Tibial nerve (tissue), 4 donors: ENCODE measurements around the gene ACSM3. TPM values are rescaled to one million over a fixed set of nuclear protein-coding genes. Genes with fewer than 3 reads are reported as not detected.

ENCODE experiments used
- DNase-seq, 2 donors: peaks; one replicate each; pipeline ENCODE4 v3.0.0-alpha.2; 2019; ENCODE audit warnings: low spot score in 2 of 2
- H3K27ac ChIP-seq, 4 donors: fragments of 200-600 bp; sonication (generic) in 3 of 4; one replicate each; pipeline ENCODE4 v1.5.1; 2017 to 2019; ENCODE audit warnings: mild to moderate bottlenecking in 1 of 4
- H3K27me3 ChIP-seq, 2 donors: fragments of 200-600 bp; sonication (generic) in 1 of 2; one replicate each; pipeline versions ENCODE4 v1.5.1 to v1.6.0; 2017 to 2019
- H3K36me3 ChIP-seq, 3 donors: fragments of 200-600 bp; sonication (generic); one replicate each; pipeline ENCODE4 v1.5.1; 2018 to 2019
- H3K4me1 ChIP-seq, 4 donors: fragments of 200-600 bp; sonication (generic) in 3 of 4; one replicate each; pipeline ENCODE4 v1.5.1; 2017 to 2019
- H3K4me3 ChIP-seq, 4 donors: fragments of 200-600 bp; sonication (generic) in 3 of 4; one replicate each; pipeline ENCODE4 v1.5.1; 2017 to 2019; ENCODE audit warnings: mild to moderate bottlenecking in 1 of 4, moderate library complexity in 1 of 4
- H3K9me3 ChIP-seq, 4 donors: fragments of 200-600 bp; sonication (generic) in 3 of 4; one replicate each; pipeline ENCODE4 v1.5.1; 2017 to 2019
- EP300 ChIP-seq, 2 donors: sonication (generic); formaldehyde crosslinking; IDR thresholded peaks; one replicate each; pipeline ENCODE4 v1.6.1; 2017; ENCODE audit warnings: antibody characterized with exemption in 2 of 2, mild to moderate bottlenecking in 1 of 2
- POLR2A ChIP-seq, 2 donors: fragments of 450-650 bp; IDR thresholded peaks; one replicate each; pipeline ENCODE4 v1.6.1; 2017; ENCODE audit warnings: antibody characterized with exemption in 2 of 2, mild to moderate bottlenecking in 2 of 2, moderate library complexity in 2 of 2
- WGBS, 2 donors: methylation state at CpG; one replicate each; pipeline ENCODE4 v1.1.5; 2018; 5-methylcytosine and 5-hydroxymethylcytosine counted together
- total RNA-seq, 4 donors: library from RNA; depleted of rRNA; stranded (reverse); fragments of >200 nt; gene quantifications; one replicate each; pipeline ENCODE4 v1.1.0, GENCODE V29; 2016
- TF ChIP-seq, protein P1 (sequence below), 5 experiments: fragments of 200-600 bp in 3 of 5; fragments of 450-650 bp in 2 of 5; sonication (generic) in 3 of 5; IDR thresholded peaks; one replicate each; pipeline ENCODE4 v1.5.1; 2016 to 2019; ENCODE audit warnings: antibody characterized with exemption in 5 of 5, mild to moderate bottlenecking in 3 of 5, moderate library complexity in 2 of 5

ACSM3 gene
- total RNA-seq, 4 donors from 2014 or later = 1.2 to 2.5 (median 1.6) TPM

DNA sequence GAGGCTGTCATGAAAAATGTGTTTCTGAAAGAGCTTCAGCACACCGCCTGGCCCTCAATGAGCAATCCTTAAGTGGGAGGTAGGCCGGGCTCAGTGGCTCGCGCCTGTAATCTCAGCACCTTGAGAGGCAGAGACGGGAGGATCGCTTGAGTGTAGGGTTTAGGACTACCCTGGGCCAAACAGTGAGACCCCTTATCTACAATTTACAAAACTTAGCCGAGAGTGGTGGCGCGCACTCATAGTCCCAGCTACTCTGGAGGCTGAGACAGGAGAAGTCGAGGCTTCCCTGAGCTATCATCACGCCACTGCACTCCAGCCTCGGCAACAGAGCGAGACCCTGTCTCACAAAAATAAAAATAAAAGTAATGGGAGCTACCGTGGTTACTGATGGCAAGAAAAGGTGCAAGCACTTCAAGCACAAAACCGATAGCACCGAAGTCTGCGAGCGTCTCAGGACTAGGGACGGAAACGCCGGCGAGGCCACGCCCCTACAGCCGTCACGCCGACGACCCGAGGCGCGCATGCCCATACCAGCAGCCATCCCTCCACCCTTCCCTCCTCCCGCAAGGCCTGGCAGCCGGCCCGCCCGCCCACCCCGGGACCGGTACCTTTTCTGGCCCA is 22.8 kb upstream of the ACSM3 start:
- WGBS, 2 donors = 0 to 2% methylated on average over 15 to 31 of the region's 36 CpGs
- TF ChIP-seq, protein P1, sequence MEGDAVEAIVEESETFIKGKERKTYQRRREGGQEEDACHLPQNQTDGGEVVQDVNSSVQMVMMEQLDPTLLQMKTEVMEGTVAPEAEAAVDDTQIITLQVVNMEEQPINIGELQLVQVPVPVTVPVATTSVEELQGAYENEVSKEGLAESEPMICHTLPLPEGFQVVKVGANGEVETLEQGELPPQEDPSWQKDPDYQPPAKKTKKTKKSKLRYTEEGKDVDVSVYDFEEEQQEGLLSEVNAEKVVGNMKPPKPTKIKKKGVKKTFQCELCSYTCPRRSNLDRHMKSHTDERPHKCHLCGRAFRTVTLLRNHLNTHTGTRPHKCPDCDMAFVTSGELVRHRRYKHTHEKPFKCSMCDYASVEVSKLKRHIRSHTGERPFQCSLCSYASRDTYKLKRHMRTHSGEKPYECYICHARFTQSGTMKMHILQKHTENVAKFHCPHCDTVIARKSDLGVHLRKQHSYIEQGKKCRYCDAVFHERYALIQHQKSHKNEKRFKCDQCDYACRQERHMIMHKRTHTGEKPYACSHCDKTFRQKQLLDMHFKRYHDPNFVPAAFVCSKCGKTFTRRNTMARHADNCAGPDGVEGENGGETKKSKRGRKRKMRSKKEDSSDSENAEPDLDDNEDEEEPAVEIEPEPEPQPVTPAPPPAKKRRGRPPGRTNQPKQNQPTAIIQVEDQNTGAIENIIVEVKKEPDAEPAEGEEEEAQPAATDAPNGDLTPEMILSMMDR (IDR thresholded peaks at IDR 0.05) = no peak
- TF ChIP-seq EP300 (IDR thresholded peaks at IDR 0.05) (no peak), POLR2A (IDR thresholded peaks at IDR 0.05) (no peak)
- DNase-seq = peak; percentile 69 to 72

DNA sequence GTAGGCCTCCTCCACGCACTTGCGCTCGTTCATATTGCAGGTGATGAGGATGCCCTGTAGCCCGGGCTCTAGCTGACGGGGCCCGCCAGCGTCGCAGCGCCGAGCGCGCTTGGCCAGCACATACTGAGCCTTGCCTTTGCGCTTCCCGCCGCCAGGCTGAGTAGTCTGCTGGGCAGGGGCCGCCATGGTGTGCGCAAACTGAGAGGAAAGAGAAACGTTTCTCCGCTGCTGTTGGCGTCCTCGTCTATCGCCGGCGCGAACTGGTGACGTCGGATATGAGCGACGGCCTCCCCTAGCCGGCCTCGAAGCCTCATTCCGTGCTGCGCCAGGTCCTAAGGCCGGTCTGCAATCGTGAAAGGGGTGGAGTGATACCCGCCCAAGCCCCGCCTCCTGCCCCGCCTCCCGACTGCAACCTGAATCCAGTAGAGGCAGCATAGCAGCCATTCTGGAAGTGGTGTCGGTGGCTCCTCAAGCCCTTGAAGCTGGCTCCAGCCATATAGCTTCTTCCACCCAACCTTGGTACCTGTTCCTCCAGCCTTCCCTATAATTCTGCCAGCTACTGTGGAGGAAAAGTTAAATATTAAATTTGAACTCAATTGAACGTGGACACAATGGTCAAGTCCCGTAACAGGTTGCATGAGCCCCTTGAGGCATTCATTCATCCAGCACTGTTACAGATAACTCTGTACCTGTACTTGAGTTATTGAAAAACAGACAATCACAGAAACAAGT is 22.1 kb upstream of the ACSM3 start, which contains the start of gene THUMPD1:
Gene THUMPD1 (minus strand): TSS at position 265 of the 732 bp plus-strand sequence. CDS start 79 bp downstream, at position 186.
- WGBS, 2 donors = 5 to 6% methylated on average over 36 to 38 of the region's 42 CpGs
- H3K27me3 ChIP-seq = no peaks in the 10 kb centered on the region
- TF ChIP-seq EP300 (IDR thresholded peaks at IDR 0.05) = peak; percentile 87 to 95
- TF ChIP-seq, protein P1 (IDR thresholded peaks at IDR 0.05) = peak in 2 of 5 experiments; percentile 22 to 39
- TF ChIP-seq POLR2A (IDR thresholded peaks at IDR 0.05) = peak; percentile 66 to 68
- H3K4me1 ChIP-seq = peaks cover 0 to 36% (median 10%) of the 10 kb centered on the region in 4 donors
- H3K4me3 ChIP-seq = peak within 1 kb of the TSS; percentile 90 to 99 (median 93)
- DNase-seq = peak; percentile 91 to 96
- H3K27ac ChIP-seq = peak within 1 kb of the TSS; percentile 91 to 99 (median 96)
- peaks cover 0 to 22% (median 5%) of the 10 kb centered on the region in 3 donors for H3K36me3 ChIP-seq
- peaks cover 0 to 5% (median 1%) of the 10 kb centered on the region in 4 donors for H3K9me3 ChIP-seq

More for the DNA sequence above, 22.8 kb upstream of the ACSM3 start:
- Histone ChIP-seq H3K9me3 (no peaks in the 10 kb centered on the region), H3K4me3 (peak overlapping the region; percentile 90 to 99 (median 93)), H3K27ac (peak overlapping the region; percentile 91 to 99 (median 96)), H3K4me1 (peaks cover 0 to 38% (median 10%) of the 10 kb centered on the region in 4 donors), H3K27me3 (no peaks in the 10 kb centered on the region), H3K36me3 (peaks cover 0 to 29% (median 9%) of the 10 kb centered on the region in 3 donors)

DNA sequence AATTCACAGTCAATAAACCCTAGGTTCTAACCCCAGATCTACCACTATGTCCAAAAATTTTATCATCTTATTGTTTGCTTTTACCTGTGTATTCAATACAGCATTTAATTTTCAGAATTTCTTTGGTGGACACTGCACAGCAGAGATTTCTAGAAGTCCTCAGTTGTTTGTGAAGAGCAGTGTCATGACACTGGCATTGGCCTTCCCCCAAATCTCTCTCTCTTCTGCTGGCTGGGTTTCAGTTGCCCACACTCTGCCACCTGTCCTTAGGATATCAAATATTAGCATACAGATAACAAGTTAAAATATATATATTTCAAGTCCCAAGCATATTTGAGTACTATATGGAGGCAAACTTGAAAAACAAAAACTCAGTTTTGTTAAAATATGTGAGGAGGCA is 20.2 kb upstream of the ACSM3 start:
- DNase-seq = no peak
- no peak overlapping the region for H3K27ac ChIP-seq
- H3K9me3 ChIP-seq = peaks cover 0 to 18% (median 4%) of the 10 kb centered on the region in 4 donors
- no peaks in the 10 kb centered on the region for H3K27me3 ChIP-seq
- H3K4me3 ChIP-seq = no peak overlapping the region
- H3K36me3 ChIP-seq = peaks cover 0 to 5% (median 2%) of the 10 kb centered on the region in 3 donors
- H3K4me1 ChIP-seq = peaks cover 0 to 27% (median 10%) of the 10 kb centered on the region in 4 donors
- TF ChIP-seq POLR2A (IDR thresholded peaks at IDR 0.05) (no peak), EP300 (IDR thresholded peaks at IDR 0.05) (no peak)
- TF ChIP-seq, protein P1 (IDR thresholded peaks at IDR 0.05) = no peak

- 33 to 41% methylated on average over 7 of the region's 7 CpGs for WGBS, 2 donors
- TF ChIP-seq EP300 (IDR thresholded peaks at IDR 0.05) (no peak), POLR2A (IDR thresholded peaks at IDR 0.05) (no peak)
- TF ChIP-seq, protein P1 (IDR thresholded peaks at IDR 0.05) = no peak
- no peak for DNase-seq
Measured at GRCh38 chr16:20744922-20745440, 18.8 kb upstream of the ACSM3 start.

More at GRCh38 chr16:20744922-20745440, 18.8 kb upstream of the ACSM3 start:
- H3K27ac ChIP-seq = no peak overlapping the region
- H3K36me3 ChIP-seq = no peaks in the 10 kb centered on the region
- peaks cover 0 to 18% (median 4%) of the 10 kb centered on the region in 4 donors for H3K9me3 ChIP-seq
- peaks cover 0 to 14% (median 7%) of the 10 kb centered on the region in 4 donors for H3K4me1 ChIP-seq
- no peaks in the 10 kb centered on the region for H3K27me3 ChIP-seq
- no peak overlapping the region for H3K4me3 ChIP-seq
